NCI-H446 treated with DMSO at 0.1 percent for 48 hours (cell line): ENCODE results near the gene RPS2.

ENCODE experiments used
- DNase-seq: peaks from one replicate; lab custom pipeline; 2025; lab: John Stamatoyannopoulos, UW

Gene RPS2

DNA sequence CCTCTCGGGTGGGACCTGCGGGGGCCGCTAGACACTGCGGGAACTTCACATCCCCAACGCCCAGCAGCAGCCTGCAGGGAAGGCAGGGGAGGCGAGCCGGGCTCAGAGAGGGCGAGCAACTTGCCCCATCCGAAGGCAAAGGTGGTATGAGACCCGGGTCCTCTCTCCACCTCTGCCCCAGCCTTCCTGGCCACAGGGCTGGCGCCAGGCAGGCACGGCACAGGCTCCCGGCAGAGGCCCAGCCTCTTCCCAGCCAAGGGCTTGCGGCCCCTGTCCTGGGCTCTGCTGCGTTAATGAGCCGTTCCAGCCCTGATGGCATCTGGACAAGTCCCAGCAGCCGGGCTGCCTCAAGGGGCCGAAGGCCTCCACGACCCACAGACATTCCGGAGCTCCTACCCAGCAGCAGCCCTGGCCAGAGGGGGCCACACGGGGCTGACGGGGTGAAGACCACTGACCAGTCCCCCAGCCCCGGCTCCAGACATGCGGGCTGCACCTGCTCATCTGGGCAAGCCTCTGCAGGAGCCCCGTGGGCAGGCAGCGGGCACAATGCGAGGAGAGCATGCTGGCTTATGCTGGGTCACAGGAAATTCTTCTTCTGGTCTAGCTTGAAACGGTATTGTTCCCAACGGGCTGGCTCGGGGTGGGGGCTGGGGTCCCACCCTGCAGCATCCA is 45.2 kb downstream of the RPS2 start:
- DNase-seq: no peak

DNA sequence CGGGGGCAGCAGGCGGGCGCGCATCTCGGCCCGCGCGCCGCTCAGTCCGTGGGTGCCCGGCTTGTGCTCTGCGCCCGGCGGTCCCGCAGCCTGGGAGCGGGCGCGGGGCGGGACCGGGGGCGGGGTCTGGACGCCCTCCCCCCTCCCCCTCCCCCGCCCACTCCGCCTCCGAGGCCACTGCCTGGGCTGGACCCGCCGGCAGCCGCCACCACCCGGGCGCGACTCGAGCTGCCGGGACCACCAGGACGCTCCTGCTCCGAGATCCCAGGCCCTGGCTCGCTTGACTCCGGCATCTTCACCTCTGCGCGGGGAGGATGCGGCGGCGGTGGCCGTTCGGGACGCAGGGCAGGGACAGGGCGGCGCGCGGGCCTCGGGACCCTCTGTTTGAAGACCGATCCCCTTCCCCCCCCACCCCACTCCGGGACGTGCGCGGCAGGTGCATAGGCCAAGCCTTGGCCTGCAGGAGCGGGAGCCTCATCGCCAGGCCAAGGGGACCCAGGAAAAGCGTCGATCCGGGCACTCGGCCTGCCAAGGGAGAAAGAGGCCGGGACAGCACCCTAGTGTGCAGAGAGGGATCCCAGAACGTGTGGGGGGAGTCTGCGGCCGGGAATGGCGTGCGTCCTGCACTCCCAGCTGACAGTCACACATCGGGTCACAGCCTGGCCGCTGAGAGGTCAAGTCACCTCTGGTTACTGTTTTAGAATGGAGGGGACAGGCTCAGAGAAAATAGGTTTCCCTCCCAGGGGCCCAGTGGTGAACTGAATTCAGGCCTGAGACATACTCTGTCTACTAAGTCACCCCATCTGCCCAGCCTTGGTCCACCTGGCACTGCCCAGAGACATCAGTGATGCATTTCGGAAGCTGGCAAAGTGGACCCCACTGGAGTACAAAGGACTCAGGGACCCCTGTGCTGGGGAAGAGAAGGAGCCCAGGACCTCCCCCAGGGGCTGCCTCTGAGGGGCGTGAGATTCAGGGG is 46.0 kb downstream of the RPS2 start, which contains the start of gene HS3ST6:
Gene HS3ST6 (minus strand): TSS at position 65 of the 976 bp plus-strand sequence. CDS start 92 bp downstream, outside the sequence.
- no peak for DNase-seq

DNA sequence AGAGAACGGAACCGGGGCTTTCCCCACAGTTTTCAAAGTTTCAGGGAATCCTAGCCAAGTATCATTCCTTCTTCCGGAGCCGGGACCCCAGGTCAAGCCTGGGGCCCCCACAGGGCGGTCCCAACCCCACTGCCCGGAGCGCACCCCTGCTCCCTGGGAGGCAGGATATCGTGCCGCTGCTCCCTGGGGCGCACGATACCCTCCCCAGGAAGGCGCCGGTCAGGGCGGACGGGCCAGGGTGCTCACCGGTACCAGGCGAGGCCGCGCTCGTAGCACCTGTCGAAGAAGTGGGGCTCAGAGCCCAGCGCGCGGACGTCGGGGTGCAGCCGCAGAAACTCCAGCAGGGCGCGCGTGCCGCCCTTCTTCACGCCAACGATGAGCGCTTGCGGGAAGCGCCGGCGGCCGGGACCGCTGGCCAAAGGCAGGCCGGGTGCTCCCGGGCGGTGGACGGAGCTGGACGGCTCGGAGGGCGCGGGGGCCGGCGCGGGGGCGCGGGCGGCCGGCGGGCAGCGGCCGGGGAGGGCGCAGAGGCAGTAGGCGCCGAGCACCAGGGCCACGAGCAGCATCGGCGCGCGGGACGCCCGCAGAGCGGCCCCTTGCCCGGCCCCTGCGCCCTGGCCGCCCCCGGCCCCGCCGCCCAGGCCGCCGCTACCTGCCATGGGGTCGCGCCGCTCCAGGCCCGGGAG is 46.8 kb downstream of the RPS2 start:
- DNase-seq: no peak

DNA sequence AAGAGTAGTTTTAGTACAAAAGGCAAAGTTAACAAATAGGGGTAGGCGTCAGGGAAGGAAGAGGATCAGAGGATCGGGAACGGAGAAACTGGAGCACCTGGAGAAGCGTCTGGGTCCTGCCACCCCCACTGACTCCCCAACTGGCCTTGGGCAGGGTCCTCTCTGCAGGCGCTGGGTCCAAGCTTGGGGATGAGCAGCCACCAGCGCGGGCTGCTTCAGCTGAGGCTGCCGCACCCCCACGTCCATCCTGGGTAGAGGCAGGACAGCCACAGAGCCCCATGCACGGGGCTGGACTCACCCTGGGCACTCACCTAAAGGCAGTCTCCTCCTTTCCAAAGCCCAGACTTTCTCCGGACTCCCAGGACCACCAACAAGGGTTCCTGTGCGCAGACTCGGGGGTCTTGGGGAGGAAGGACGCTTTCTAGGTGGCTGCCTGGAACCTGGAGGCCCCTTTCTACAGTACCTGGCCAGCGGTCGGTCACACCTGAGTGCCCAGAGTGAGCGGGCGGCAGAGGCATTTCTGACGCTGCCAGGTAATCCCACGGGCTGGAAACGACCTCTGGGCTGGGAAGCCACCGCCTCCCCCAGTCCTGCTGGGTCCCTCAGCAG is 47.5 kb downstream of the RPS2 start:
- DNase-seq: no peak

DNA sequence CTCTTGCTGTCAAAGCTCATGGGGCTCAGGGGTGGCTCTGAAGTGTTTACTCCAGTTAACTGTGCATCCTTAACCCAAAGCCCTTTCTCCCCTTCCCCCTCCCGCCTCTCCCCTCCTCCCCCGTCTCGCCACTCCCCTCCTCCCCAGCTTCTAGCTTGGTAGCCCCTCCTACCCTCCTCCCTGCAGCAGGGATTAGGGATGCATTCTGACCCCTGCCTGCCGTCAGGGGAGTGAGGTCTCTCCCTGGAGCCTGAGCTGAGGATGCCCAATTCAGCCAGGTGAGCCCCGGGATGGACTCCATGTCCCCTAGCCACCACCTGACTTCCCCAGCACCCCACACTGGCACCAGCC is 48.0 kb downstream of the RPS2 start:
- no peak for DNase-seq

DNA sequence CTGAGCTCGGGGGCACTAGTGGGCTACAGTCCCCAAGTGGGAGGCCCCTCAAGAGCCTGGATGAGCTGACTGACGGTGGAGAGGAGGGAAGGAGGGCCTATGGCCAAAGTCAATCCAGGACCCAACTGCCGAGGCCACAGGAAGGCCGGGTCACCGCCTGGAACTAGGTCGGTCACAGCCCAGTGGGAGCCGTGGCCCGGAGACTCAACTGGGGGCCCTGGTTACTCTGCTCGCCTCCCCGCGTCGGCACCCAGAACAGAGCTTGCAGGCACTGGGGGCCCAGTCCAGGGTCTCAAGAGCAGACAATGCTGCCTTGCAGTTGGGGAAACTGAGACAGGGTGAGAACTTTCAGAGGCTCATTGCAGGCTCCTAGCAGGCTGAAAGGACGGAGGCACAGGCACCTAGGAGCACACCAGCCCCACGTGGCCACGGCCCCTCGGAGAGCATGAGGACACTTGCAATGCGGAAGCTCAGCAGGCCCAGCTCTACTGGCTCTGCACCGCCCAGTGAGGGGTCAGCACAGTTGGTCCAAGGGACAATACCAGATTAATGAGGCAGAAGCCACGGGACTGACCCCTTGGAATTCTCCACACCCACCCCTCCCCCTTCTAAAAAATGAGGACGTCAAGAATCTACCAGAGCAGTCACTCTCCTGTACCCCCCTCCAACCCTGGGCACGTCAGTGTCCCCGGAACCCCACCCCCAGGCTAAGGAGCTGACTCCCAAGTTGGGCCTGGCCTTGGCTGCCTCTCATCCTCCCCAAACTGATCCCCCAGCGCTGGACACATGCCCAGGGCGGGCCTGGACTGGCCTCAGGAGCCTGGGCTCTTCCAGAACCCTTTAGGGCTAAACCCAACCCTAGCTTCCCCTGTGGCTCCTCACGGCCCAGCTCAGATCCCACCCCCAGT is 48.6 kb downstream of the RPS2 start:
- DNase-seq: no peak

DNA sequence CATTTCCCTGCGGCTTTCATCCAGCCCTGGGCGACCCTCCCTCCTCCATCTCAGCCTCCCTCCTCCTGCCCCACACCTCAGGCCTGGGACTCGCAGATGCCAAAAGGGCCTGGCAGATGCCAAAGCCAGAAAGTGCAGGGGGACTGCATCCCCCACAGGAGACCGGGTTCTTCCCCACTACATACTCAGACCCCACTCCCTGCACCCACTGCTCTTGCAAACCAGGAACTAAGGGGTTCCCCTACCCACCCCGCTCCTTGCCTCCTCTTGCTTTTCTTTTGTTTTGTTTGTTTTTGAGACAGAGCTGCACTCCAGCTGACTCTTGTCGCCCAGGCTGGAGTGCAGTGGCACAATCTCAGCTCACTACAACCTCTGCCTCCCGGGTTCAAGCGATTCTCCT is 49.6 kb downstream of the RPS2 start:
- DNase-seq: no peak

DNA sequence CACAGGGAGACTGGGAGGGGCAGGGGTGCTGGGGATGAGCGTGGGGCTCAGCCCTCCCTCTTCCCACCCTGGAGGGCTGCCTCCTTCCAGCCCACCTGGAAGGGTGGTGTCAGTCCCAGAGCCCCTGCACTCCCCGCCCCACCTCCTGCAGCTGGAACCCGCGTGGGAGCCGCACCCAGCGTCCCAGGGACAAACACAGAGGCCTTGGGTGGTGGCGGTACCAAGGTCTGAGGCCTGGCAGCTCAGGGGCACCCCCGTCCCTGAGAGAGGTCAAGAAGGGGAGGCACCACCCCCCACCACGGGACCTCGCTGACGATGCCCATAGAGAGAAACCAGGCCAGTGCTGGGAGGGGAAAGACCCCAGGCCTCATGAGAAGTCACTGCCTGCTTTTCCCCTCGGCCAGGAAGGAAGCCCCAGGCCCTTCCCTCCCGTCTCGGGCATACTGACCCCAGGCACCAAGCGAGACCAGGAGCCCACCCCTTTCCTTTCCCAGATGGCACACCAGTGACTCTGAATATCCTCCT is 50.5 kb downstream of the RPS2 start:
- no peak for DNase-seq

DNA sequence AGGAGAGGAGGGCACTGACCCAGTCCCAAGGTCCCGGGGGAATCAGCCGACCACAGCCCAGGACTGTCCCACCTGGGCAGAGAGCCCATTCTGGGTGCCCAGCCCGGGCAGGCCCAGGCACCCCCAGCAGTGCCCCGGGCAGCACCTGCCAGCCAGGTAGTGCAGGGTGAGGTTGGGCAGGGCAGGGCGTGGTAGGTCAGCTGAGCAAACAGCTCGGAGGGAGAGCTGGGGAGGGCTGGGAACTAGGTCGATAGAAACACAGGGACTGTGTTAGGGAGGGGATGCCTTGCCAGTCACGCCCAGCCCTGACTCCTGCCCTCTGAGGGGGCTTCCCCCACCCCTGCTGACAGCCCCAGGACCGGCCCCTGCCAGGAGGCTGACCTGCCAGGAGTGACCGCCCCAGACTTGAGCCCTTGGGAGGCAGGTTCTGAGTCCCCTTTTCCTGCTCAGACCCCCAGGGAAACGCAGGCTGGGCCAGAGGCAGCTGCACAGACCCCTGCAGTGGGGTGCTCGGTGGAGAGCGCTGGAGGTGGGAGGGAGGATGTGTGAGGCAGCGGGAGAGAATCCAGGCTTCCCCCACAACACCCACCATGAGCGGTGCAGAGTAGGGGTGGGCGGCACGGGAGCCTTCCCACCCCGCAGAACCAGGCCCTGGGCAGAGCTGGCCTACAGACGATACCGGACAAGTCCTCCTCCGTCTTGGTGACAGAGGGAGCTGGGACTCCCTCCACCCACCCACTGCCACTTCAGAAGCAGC is 51.1 kb downstream of the RPS2 start:
- DNase-seq: no peak

DNA sequence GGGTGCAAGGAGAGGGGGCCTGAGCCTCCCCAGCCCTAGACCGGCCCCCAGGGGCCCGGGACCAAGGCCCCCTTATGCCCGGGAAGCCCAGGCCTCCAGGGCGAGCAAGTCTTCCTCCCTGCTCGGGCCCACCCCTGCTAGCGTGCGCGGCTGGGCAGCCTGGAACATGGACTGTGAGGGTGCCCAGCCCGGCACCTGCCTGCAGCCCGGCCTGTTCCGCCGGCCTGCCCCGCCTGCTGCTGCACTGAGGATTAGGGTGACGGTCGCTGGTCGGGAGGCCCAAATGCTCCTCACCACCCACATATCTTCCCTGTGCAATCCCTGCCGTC is 52.4 kb downstream of the RPS2 start:
- no peak for DNase-seq
